T1000 (cell line): ENCODE results near the gene PPIA.
"Not testable (repeated sequence)": the region's sequence is repeated elsewhere in the genome, so short reads cannot be mapped to it uniquely, and the experiment has no call there.

Source experiments
- DNase-seq: peaks from one replicate; lab custom pipeline; 2025; ENCODE audit warnings: mixed read lengths; lab: John Stamatoyannopoulos, UW

The PPIA gene

GRCh38 chr7:44827567-44827966 is 31.1 kb downstream of the PPIA start:
- DNase-seq: no peak

GRCh38 chr7:44838751-44839150 is 42.3 kb downstream of the PPIA start:
- no peak for DNase-seq

DNA sequence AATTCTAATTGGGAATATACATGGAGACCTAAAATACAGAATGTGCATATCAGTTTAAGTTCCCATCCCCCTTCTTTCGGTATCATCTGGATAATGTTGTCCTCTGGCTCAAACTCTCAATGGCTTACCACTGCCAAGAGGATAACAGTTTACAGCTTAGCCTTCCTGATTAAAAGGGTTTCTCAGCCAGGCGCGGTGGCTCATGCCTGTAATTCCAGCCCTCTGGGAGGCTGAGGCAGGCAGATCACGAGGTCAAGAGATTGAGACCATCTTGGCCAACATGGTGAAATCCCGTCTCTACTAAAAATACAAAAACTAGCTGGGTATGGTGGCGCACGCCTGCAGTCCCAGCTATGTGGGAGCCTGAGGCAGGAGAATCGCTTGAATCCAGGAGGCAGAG is 46.2 kb downstream of the PPIA start:
- DNase-seq: not testable (repeated sequence)

GRCh38 chr7:44843440-44843839 is 47.0 kb downstream of the PPIA start:
- not testable (repeated sequence) for DNase-seq

DNA sequence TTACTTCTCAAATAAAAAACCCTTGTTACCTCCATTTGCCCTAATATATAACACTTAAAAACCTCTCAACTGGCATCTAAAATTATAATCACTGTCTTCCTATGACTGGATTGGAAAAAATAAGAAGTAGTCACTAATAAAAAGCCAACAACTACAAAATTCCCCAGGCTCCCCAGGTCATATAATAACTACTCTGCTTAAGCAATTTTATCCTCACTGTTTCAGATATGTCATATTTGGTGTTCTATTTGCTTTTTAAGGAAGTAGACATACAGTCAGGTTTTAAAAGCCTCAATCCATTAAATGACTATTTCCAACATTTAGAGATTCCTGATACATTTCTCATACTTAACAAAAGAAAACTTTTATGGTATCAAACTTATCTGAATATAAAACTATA is 49.0 kb downstream of the PPIA start:
- no peak for DNase-seq

DNA sequence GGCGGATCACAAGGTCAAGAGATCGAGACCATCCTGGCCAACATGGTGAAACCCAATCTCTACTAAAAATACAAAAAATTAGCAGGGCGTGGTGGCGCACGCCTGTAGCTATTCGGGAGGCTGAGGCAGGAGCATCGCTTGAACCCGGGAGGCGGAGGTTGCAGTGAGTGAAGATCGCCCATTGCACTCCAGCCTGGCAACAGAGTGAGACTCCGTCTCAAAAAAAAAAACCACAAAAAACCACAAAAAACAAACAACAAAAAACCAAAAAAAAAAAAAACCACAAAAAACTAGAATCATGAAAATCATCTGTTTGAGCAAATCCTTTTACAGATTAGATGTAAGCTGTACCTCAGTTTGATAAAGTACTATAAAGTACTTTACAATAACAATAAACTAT is 49.9 kb downstream of the PPIA start:
- DNase-seq: not testable (repeated sequence)

DNA sequence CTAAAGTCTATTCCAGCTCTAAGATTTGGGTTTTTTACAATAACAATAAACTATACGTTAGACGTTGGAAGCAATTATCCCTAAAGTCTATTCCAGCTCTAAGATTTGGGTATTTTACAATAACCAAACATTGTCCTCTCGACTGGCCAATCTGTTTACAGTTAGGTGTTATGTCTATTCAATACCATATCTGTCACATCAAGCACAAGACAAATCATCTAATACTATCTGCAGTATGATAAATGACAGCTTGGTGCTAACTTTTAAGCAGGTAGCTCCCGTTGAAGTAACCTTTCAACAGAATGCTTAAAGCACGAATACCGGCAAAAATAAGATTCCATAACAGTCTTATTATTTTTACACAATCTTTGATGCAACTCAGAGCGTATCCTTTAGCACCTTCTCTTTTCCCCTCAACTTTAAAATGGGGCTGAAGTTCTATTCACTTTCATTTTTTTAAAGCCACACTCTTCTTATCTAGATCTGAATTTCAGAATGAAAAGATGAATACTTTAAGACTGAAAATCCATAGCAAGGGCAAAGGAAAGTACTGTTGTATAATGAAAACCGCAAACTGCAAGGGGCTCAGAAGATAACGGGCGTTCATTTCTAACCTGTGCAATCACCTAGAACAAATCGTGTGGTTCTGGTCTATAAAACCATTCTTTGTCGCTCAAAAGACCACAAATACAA is 50.5 kb downstream of the PPIA start:
- DNase-seq: no peak

DNA sequence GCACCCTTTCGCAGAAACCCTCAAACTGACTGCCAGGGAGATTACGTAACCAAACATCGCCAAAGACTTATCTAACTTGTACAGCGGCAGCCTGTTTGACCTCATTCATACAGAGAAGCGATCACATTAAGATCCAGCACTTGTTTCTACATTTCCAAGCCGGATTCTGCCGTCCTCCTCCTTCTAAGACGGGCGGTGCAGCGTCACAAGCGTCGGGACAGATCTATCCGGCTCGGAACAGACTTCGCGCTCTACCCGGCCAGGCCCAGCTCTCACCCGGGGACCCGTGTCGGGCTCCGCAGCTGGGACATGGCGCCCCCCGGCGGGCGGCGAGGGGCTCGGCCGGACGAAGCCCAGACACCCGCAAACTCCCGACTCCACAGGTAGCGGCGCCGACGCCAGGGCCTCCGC is 51.0 kb downstream of the PPIA start:
- DNase-seq: no peak

GRCh38 chr7:44847920-44848634 is 51.6 kb downstream of the PPIA start, which contains the start of gene H2AZ2:
Gene H2AZ2, minus strand, starts transcription at chr7:44848087. Its CDS starts 116 bp downstream, at chr7:44847971.
- DNase-seq: peak; percentile 99

GRCh38 chr7:44849259-44849884 is 52.9 kb downstream of the PPIA start:
- DNase-seq: no peak

DNA sequence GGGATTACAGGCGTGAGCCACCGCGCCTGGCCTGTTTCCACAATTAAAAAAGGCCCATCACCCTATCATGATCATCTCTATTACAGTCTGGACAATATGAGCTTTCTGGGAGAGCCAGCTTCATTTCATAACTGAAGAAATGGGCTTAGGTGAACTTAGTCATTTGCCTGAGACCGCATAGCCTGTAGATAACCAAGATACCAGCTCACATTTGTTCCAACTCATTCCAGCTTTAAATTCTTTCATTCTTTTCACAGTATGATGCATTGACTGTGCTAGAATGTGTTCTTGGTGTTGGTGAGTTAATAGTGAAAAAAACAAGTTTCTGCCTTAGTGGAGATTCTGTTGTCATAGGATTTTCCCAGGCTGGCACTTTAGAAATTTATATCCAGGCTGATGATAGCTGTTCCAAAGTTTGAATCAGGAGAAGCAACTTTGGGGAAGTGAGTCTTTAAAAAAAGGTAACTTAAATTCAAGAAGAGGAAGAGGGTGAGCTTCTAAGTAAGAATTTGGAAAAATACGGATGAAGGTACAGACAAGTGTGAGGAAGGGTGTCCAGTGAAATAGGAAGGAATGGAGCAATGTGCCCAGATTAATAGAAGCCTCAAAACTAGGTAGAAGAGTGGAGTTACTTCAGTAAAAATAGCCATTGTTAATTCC is 53.5 kb downstream of the PPIA start:
- DNase-seq: no peak

GRCh38 chr7:44852590-44852989 is 56.1 kb downstream of the PPIA start:
- DNase-seq: no peak
